GM19372 (cell line): ENCODE results near the gene CEP135.

Experiments used
- ATAC-seq: cut with Tn5 transposase; IDR thresholded peaks from one replicate; pipeline ENCODE4 v1.9.1; 2021; ENCODE audit warnings: mild to moderate bottlenecking, low read depth, moderate library complexity; ENCODE audit not compliant: unreplicated experiment

Gene CEP135

GRCh38 chr4:56003606-56004005, 54.9 kb downstream of the CEP135 start:
- no peak for ATAC-seq

GRCh38 chr4:56004235-56004634, 55.5 kb downstream of the CEP135 start:
- ATAC-seq: no peak

GRCh38 chr4:56007154-56007553, 58.4 kb downstream of the CEP135 start:
- no peak for ATAC-seq

GRCh38 chr4:56008206-56008605, 59.5 kb downstream of the CEP135 start:
- ATAC-seq: no peak

- no peak for ATAC-seq
These were observed 77.9 kb downstream of the CEP135 start for GRCh38 chr4:56026596-56026995.

GRCh38 chr4:56028165-56028564, 79.4 kb downstream of the CEP135 start:
- ATAC-seq: no peak

- ATAC-seq: no peak
These were observed 89.9 kb downstream of the CEP135 start for GRCh38 chr4:56038487-56039162.

- no peak for ATAC-seq
These were observed 92.1 kb downstream of the CEP135 start for GRCh38 chr4:56040842-56041241.

GRCh38 chr4:56042225-56042624, 93.5 kb downstream of the CEP135 start:
- no peak for ATAC-seq

- no peak for ATAC-seq
These were observed 99.6 kb downstream of the CEP135 start for GRCh38 chr4:56048383-56048701.

- peak; percentile 96 for ATAC-seq
These were observed 100.1 kb downstream of the CEP135 start for GRCh38 chr4:56048702-56049431.

GRCh38 chr4:56050625-56051024, 101.9 kb downstream of the CEP135 start:
- ATAC-seq: no peak

GRCh38 chr4:56051029-56051709, 102.4 kb downstream of the CEP135 start:
- no peak for ATAC-seq

- no peak for ATAC-seq
These were observed 102.9 kb downstream of the CEP135 start for GRCh38 chr4:56051710-56052075.

GRCh38 chr4:56052481-56052880, 103.7 kb downstream of the CEP135 start:
- no peak for ATAC-seq

GRCh38 chr4:56052966-56053365, 104.2 kb downstream of the CEP135 start:
- no peak for ATAC-seq

GRCh38 chr4:56055027-56055977, 106.6 kb downstream of the CEP135 start:
- no peak for ATAC-seq

- no peak for ATAC-seq
These were observed 107.2 kb downstream of the CEP135 start for GRCh38 chr4:56055991-56056390.

GRCh38 chr4:56058555-56058954, 109.8 kb downstream of the CEP135 start:
- ATAC-seq: no peak

- no peak for ATAC-seq
These were observed 111.3 kb downstream of the CEP135 start for GRCh38 chr4:56060036-56060435.

- ATAC-seq: no peak
These were observed 113.4 kb downstream of the CEP135 start for GRCh38 chr4:56062106-56062505.
